Stimulated activated CD4-positive, alpha-beta T cell treated with anti-CD3 and anti-CD28 coated beads, Interleukin-1b, Interleukin-23, amount 100 ng/mL, for 4 hours (primary cell): ENCODE data around the gene RPL28.
A peak's percentile ranks its signal among the peaks of the same experiment; 100 is the strongest.
"Not testable (repeated sequence)": the region's sequence is repeated elsewhere in the genome, so short reads cannot be mapped to it uniquely, and the experiment has no call there.

ENCODE experiments used
- DNase-seq, 2 donors: peaks; one replicate each; pipeline ENCODE4 v3.0.0-alpha.2; 2020; ENCODE audit warnings: low read depth in 2 of 2

RPL28 gene

DNA sequence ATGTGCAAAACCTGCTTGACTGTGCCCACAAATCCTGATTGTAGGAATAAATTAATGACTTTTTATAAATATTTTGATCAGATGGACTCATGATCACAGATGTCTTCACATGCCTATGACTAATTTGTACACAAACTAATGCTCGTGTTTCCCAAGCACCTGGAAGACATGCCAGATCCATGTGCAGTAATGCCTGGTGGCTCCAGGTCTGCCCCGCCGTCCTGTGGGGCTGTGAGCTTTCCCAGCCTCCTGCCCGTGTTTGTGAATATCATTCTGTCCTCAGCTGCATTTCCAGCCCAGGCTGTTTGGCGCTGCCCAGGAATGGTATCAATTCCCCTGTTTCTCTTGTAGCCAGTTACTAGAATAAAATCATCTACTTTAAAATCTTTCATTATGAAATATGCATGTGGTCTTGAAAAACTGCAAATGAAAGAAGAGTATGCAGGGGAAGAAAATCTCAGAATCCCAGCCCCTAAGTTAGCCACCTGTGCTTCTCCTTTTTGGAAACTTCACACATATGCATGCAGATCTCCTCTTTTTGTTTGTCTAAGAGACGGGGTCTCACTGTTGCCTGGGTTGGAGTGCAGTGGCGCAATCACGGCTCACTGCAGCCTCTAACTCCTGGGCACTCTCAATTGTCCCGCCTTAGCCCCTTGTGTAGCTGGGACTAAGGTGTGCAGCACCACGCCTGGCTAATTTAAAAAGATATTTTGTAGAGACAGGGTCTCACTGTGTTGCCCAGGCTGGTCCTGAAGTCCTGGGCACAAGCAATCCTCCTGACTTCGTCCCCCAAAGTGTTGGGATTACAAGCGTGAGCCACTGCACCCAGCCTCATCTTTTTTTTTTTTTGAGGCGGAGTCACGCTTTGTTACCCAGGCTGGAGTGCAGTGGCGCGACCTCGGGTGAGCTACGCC, 6.2 kb downstream of the RPL28 start:
- no peak for DNase-seq

DNA sequence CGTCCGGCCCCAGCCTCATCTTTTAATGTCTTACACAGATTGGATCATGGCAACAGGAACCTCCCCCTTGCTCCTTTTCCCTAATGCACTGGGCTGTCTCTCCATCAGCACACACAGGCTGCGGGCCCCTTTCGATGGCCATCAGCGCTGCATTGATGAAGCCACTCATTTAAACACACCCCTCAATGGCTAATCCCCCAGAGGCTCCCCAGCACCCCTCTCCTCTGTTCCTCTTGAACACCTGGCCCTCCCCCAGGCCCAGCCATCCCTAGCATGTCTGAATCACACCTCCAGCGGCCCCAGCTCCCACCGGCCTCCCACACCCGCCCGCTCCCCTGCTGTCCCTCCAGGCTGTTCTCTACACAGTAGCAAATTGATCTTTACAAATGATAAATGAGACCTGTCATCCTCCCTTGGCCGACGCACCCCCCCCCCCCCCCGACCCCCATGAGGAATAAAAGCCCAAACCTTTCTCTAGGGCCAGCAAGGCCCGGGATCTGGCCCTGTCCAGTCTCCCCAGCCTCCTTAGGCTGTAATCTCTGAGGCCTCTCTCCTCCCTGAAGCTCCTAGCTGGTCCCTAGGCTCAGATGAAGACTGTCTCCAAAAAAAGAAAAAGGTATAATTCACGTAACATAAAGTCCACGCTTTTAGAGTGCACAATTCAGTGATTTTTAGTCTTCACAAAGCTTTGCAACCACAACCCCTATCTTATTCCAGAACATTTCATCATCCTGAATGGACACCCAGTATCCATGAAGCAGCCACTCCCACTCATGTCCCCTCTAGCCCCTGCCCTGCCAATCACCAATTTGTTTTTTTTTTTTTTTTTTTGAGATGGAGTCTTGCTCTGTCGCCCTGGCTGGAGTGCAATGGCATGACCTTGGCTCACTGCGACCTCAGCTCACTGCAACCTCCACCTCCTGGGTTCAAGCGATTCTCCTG, 7.4 kb downstream of the RPL28 start:
- DNase-seq, result no peak

DNA sequence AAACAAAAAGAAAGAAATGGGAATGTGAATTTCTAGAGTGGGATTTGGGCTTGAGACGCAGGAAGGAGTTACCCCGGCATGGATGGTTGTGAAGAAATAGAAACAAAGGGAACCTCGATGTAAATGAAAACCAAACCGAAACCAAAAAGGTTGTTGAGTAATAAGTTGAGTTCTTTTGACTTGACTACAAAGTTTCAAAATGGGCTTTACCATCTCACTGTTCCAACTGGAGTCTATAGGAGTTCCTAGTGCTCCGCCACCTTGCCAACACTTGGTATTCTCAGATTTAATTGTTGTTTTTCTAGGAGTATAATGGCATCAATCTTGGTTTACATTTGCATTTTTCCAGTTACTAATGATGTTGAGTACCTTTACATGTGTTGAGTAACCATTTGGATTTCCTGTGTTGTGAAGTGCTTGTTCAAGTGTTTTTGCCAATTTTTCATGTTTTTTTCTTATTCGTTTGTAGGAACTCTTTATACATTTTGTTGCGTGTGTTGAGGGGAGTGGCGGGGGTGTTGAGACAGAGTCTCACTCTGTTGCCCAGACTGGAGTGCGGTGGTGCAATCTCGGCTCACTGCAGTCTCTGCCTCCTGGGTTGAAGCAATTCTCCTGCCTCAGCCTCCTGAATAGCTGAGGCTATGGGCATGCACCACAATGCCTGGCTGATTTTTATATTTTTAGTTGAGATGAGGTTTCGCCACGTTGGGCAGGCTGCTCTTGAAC, 12.6 kb downstream of the RPL28 start:
- no peak for DNase-seq

DNA sequence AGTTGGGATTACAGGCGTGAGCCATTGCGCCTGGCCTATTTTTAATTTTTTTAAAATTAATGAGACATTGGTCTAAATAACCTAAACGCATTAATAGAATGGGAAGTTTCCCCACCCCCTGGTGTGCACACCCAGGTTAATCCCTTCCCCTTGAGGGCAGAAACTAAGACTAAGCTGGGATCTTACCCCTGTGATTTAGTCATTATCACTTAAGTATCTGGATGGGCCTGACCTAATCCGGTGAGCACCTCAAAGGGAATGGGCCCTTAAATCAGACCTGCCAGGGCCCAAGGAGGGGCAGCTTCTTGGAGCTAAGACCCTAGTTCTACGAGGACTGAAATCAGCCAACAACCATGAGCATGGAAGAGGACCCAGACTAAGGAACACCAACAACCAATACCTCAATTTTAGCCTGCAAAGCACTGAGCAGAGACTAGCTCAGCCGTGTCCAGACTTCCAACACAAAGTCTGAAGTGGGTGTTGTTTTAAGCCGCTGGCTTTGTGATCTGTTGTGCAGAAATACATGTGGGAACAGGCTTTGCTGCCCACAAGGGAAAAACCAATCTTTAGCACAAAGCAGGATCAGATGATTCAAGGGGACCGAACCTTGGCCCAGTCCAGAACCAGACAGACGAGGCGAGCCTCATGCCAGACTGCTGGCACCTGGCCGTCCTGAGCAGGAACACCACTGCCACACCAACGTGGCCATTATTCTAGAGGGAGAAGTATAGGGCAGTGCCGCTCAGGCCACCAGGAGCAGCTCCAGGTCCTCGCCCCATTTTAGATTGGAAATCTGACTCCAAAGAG, 14.8 kb downstream of the RPL28 start:
- DNase-seq, result no peak

DNA sequence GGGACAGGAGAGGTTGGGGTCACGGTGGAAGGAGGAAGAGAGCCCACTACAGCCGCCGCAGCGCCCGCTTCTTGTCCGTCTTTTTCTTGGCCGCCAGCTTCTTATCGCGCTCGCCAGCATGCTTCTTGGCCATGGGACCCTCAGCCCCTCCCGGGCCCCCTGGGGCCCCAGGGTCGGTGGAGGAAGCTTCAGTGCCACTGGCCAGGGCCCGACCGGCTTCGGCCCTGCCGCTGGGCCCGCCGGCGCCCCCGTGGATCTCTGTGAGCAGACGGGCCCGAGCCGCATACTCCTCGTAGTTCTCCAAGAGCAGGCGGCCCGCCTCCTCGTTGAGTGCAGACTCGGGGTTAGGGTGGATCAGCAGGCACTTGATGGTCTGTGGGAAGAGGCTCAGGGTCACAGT, 15.7 kb downstream of the RPL28 start:
- not testable (repeated sequence) for DNase-seq

GRCh38 chr19:55402509-55402908, 16.8 kb downstream of the RPL28 start:
- no peak for DNase-seq

- DNase-seq, result no peak
Observed at GRCh38 chr19:55405638-55406037, 19.9 kb downstream of the RPL28 start.

DNA sequence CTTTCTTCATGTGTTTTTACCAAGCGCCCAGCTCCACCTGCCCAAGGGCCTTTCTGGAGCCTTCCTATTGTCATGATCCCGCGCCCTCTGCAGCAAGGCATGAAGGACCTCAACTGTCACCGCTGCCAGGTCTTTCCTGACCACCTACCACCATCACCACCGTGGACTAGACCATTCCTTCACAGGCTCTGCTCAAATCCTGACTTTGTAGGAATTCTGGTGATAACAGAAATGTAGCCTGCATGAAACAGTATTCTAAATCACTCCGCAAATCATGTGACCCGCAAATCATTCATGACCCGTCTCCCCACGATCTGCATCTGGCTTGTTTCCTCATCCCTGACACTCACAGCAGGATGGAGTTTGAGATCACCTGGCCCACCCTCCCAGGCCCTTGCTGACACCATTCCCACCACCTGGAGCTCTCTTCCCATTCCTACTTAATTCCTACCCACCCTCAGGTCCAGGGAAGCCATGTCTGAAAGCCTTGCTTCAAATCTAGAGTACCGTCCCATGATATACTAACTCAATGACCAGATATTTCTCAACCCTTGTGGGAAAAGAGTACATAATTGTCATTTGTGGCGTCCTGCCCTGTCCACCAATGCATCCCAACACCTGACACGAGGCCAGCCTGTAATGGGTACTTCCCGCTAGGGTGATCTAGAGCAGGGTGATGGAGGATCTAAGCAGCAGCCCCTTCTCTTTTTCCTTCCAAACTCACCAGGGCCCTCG, 20.5 kb downstream of the RPL28 start:
- DNase-seq, result no peak

DNA sequence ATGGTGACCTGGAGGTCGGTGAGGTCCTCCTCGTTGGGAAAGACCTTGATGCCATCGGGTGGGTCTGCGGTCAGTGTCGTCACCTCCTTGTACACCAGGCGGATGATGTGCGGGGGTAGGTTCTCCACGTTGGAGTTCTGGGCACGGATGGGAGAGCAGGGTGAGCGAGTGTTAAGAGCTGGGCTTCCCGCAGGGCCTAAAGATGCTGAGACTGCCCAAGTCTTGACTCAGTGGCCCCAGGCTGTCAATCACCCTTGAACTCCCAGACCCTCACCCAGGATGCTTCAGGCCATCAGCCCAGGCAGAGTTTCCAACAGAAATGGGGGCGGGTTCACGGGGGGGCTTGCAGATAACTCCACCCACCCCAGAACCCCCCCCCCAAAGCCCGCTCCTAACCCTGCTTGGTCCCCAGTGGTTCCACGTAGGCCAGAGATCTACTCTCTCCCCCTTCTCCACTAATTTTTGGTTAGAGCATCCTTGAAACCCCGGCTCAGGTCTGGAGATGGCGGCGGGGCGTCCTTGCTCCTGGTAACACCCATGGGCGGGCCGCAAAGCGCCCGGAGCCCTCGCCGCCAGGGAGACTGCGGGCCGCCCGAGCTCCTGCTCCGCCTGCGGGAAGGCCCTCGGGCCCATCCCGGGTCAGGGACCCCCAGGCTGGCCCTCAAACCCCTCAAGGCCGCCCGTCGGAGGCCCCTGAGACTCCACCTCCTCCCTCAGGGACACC, 21.3 kb downstream of the RPL28 start:
- peak in 1 of 2 donors; percentile 30 for DNase-seq

DNA sequence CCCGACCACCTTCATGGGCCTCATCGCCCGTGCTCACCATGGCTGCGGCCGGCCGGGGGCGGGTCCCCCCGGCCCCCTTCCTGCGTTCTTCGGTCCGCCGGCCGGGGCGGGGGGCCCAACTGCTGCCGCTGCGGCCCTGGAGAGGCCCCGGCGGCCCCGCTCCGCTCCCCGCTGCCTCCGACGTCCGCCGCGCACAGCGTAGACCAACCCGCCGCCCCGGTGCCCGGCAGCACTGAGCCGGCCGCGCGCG, 21.7 kb downstream of the RPL28 start, which contains the start of gene UBE2S:
TSS of gene UBE2S (minus strand) at position 239 of the 250 bp plus-strand sequence. CDS start at position 40, 199 bp downstream.
- not testable (repeated sequence) for DNase-seq

DNA sequence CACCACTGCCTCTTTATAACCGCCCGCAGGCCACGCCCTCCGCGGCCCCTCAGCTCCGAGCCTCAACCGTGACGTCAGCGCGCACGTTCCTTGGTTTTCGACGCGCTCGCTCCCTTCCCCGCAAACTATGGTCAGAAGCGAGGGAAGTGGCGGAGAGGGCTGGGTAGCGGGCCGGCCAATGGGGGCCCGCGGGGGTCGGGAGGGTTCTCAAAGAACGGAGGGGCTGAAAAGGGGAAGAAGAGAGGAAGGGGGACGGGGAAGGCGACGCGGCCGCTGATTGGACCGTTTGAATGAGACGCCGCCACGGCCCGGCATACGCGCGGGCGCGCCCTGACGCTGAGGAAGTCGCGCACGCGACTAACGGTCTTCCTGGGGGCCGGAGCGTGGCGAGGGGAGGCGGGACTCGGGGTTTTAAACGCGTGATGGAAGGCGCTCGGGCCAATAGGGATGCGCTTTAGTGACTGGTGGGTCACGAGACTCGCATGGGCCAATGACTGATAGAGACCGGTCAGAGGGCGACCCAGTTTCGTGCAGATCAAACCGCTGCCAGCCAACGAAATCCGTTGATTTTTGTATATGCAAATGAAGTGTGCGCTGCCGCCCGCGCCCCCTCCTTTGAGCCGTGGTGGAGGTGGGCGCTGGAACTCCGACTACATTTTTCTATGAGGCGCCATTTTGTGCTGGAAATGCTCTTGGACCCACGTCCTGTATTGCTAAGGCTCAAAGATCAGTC, 22.2 kb downstream of the RPL28 start:
- peak; percentile 93 for DNase-seq

GRCh38 chr19:55408533-55408872, 22.8 kb downstream of the RPL28 start:
- DNase-seq, result no peak

DNA sequence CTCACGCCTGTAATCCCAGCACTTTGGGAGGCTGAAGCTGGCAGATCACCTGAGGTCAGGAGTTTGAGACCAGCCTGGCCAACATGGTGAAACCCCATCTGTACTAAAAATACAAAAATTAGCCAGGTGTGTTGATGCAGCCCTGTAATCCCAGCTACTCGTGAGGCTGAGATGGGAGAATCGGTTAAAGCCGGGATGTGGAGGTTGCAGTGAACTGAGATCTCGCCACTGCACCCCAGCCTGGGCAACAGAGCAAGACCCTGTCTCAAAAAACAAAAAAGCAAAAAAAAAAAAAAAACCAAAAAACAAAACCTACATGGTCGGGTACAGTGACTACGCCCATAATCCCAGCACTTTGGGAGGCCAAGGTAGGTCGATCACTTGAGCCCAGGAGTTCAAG, 23.4 kb downstream of the RPL28 start:
- not testable (repeated sequence) for DNase-seq

GRCh38 chr19:55410168-55410567, 24.4 kb downstream of the RPL28 start:
- DNase-seq, result no peak

GRCh38 chr19:55418185-55418584, 32.5 kb downstream of the RPL28 start:
- peak in 1 of 2 donors; percentile 44 for DNase-seq

DNA sequence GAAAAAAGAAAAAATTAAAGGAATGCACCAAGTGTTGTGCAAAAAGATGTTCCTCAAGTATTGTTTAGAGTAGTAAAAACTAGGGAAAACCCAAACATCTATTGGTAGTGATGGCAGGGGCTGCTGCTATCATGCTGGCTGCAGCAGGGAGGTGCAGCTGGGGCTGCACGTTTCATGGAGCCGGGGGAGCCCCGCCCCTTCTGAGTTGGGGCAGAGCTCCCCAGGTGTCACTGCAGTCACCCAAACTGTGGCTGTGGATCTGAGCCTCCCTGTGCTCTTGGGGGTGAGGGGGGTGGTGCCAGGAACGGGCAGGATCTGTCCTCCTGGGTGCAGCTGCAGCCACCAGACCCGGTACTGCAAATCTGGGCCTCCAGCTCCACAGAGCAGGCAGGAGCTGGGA, 33.4 kb downstream of the RPL28 start:
- no peak for DNase-seq

GRCh38 chr19:55419624-55420236, 34.0 kb downstream of the RPL28 start:
- no peak for DNase-seq

GRCh38 chr19:55421281-55421680, 35.5 kb downstream of the RPL28 start:
- DNase-seq, result not testable (repeated sequence)
